GM03348 (cell line): Measurements from ENCODE around the gene SCUBE1.

Source experiments
- DNase-seq: peaks from one replicate; pipeline ENCODE4 v3.0.0; 2012; ENCODE audit warnings: low spot score

SCUBE1 gene

DNA sequence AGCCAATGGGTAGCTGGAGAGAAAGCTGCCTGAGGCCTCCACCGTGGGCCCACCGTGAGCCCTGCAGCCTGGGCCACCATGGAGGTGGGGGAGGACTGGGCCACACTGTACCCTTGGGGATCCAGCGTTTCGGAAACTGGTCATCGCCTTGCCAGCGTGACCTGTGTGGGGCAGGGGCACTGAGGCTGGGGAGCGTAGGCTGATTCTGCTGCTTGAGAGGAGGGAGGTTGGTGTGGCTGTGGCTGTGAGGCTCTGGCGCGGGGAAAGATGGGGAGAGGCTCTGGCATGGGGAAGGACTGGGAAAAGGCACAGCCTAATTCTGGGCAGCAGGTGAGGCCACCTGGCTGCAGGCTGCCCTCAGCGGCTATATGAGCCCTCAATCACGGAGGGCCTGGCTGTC, 143.6 kb downstream of the SCUBE1 start:
- DNase-seq, result no peak

DNA sequence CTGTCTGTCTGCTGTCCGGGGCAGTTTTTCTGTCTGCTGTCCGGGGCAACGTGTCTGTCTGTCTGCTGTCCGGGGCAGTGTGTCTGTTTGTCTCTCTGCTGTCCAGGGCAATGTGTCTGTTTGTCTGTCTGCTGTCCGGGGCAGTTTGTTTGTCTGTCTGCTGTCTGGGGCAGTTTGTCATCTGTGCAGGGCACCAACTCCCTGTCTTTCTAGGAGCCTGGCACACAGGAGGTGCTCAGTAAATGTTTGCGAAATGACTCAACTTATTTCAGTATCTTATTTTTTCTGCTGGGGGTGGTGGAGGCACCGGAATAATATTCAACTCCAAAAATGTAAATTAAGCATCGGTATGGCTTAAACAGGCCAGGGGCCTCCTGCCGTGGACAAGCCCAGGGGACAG, 144.2 kb downstream of the SCUBE1 start:
- no peak for DNase-seq

DNA sequence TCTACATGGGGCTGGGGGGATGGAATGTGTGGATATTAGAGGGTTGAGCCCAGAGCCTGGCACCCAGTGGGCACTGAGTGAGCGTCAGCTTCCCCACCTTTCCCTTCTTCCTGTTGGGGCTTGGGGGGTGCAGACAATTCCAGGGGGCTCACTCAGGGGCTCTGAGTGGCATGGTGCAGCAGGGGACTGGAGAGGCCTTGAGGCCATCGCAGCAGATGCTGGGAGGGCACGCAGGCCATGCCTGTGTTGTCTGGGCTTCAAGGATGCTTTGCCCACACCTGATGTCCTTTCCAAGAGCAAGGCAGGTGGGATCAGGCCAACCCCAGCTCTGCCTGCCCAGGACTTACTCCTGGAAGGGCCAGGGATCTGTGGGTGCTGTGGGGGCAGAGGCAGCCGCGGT, 145.0 kb downstream of the SCUBE1 start:
- no peak for DNase-seq

DNA sequence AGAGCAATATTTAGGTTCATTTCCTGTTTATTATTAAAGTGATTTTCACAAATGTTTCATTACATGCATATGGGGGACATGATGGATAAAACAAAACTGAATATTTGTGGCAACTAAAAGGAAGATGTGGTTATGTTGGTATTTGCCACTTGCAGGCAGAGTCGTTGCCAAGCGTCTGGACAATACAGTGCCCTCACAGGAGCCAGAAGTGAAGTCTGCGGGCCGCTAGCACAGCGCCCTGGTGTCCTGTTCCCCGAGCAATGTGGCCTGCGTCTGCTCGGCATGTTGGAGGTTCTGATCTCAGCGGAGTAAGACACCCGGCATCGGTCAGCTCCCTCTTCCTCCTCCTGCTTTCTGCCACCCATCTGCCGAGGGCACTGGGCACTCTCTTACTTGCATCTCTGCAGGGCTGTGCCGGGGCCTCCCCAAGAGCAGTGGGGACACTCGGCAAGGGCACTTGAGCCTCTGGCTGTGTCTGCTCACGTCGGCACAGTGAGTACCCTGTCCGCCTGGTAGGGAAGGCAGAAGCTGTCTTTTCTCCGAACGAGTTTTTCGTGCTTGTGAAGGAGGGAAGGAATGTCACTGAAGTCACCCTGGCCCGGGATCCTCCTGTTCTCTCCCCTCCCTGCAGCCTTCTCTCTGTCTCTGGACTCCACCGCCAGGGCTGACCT, 145.8 kb downstream of the SCUBE1 start:
- peak; percentile 28 for DNase-seq

DNA sequence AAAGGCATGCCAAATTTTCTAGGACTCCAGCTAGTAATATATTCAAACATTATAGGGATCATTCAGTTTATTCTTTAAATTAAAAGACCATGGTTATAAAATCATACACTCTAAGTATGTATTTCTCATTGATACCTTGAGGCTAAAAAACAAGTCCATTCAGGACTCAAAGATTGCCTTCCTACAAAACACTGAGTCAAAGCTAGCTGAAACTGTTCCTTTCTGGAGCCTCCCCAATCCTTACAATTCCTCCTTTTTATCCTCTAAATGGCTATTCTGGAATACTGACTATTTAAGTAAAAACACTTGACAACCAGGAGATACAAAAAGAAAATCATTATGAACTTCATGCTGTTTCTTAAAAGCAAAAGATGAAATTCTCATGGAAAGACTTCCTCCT, 151.3 kb downstream of the SCUBE1 start:
- no peak for DNase-seq

DNA sequence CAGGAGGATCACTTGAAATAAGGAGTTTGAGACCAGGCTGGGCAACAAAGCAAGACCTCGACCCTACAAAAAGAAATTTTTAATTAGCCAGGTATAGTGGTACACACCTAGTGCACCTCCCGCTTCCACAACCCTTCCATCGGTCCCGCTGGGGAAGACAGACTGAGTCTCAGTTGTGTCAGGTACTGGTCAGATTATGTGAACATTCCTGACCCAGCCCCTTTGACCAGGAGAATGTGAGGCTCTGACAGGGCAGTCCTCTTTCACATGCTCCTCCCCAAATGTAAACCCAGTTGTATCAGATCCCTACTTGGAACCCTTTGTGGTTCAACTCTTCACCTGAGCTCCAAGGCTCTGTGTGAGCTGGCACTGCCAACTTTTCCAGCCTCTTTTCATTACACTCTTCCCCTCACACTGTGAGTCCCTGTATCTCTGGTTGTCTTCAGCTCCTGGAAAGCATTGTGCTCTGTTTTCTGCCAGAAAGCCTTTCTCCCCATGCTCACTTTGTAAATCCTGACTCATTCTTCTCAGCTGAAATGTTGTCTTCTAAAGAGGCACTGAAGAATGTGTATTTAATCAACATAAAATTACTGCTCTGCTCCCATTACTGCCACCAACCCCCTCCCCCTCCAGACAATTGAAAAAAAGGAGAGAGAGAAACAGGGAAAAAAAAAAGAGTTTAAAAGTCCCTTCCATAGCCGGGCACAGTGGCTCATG, 154.2 kb downstream of the SCUBE1 start:
- no peak for DNase-seq

DNA sequence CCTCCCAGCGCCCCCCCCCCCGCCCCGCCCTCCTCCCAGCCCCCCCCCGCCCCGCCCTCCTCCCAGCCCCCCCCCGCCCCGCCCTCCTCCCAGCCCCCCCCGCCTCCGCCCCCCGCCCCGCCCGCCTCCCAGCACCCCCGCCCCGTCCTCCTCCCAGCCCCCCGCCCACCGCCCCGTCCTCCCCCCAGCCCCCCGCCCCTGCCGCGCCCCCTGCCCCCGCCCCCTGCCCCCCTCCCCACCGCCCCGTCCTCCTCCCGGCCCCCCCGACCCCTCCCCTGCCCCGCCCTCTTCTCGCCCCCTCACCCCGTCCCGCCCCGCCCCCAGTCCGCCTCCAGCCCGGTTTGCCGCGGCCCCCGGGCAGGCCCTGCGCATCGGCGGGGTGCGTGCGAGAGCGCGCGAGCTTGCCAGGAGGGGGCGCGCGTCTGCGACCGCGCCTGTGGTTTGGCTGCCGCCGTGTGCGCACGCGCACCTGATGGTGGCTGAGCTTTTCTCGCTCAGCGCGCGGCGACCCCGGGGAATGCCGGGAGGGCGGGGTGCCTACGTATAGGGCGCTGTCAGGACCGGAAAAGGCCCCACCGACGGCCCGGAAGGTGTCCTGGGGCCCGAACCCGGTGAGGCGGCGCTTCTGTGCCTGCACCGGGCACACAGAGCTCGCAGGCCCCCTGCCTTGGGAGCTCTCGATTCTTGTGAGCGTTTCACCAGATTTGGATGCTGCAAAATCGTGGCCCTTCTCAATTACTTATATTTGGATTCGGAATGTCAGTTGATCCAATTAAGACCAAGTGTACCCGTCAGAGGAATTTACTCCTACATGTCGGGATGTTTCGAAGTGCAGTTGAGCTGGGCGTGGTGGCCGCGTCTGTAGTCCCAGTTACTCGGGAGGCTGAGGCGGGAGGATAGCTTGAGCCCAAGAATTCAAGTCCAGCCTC, 155.7 kb downstream of the SCUBE1 start:
- DNase-seq, result peak; percentile 97

DNA sequence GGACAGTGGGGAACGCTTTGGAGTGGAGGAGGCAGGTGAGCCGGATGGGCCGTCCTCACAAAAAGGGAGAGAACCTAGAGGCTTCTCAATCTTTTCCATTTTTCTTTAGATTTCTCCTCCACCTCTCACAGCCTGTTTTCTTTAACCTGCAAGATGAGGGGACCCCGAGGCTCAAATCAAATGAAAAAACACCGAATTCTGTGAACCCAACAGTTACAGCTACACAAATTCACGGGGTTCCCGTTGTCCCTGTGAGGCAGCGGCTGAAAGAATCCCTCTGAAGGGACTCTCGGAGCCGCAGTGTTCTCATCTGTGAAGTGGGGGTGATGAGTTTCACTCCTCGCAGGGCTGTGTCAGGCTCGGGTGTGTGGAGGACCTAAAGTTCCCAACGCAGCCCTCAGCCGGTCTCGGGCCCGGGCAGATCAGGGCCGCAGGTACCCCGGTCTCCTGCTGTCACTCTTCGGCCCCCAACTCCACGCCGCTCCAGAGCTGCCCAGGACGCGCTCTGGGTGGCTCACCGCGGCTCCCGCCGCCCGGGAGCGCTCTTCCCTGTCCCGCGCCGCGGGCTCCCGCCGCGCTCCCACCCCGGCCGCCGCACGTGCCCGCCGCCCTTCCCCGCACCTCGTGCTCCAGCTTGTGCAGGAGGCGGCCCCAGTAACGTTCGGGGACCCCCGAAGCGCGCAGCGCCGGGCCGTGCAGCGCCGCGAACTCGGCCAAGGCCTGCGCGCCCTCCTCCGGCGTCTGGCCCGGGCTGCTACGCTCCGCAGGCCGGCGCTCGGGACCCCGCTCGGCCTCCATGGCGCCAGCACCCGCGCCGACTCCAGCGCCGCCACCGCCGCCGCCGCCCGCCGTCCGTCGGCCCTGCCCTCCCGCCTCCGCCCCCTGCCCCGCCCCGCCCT, 156.7 kb downstream of the SCUBE1 start, which contains the start of gene TTLL12:
TTLL12 (minus strand) TSS at position 863 of the 899 bp plus-strand sequence; CDS start at position 798, 65 bp downstream.
- peak; percentile 93 for DNase-seq

DNA sequence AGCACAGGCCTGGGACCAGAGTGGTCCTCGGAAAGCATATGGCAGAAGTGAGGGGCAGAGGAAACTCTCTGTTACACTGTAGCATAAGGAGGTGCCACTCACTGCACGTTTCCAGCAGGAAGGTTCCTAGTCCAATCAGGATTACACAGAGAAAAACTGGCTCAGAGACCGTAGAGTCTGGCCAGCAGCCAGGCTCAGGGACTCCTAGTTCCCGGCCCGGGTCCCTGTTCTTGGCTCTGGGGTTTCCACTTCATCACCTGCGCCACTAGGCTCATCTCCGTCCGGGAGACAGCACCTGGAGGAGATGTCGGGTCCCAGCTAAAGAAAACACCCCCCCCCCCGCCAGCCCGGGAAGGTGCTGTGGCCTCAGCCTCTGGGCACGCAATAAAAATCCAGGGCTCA, 157.3 kb downstream of the SCUBE1 start:
- peak; percentile 34 for DNase-seq

DNA sequence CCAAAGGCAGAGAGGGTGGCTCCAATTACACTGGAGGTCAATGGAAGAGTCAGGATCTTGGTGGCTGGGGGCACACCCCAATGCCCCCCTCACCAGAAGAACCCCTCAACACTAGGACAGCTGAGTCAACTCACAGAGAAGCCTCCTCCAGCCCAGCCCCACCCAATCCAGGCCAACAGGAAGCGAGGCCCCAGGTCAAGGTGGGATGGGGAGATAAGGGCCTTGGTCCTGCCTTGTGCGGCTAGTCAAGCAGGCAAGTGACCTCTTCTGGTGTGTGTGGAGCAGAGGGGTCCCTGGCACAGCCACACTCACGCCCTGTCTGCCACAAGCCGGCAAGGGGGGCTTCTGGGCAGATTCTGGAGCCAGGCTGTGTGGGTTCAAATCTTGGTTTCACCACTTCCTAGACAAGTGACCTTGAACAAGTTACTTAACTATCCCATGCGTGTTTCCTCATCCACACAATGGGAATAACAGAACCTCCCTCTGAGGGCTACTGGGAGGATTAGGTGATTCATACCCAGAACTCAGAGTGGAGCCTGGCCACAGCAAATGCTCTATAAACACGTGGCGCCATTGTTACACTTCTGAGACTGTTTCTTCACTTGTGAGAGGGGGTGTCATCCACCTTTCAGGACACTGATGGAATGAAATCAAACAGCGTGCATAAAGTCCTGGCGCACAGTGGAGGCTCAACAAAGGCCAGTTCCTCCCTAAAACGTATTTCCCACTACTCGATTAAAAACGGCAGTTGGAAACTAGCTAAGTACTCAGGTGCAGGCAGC, 159.5 kb downstream of the SCUBE1 start:
- no peak for DNase-seq

DNA sequence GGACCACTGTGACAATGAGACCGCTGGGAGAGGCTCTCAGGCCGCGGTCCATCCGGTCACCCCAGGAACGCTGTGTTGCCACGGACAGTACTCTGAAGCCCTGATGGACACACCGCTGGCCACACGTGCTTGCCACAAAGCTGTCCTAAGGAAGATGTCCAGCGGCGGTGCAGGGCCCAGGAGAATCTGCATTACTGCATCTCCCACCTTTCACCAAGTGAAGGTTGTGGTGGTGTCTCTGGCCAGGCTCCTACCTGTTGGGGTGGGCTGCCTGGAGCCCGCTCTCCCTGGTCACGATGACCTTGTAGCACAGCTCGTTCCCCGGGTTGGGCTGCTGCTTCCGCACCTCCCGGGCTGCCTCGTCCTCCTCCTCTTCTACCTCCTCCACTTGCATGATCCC, 160.4 kb downstream of the SCUBE1 start:
- DNase-seq, result no peak

DNA sequence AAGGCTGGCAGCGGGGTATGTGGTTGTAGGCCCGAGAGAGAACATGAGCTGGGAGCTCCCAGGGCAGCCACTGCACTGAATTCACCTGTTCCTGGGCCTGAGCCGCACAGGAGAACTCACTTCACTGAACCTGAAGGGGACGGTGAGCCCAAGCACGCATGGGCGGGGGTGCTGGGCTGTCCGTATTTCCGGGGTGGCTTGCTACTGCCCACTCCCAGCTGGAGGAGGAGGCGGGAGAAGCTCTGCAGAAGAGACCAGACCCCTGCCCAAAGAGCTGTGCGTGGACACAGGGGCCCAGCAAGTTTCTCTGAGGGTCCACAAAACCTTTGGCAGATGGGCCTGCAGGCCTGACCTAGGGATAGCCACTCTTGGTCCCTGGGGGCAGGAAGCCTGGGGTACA, 161.1 kb downstream of the SCUBE1 start:
- no peak for DNase-seq

DNA sequence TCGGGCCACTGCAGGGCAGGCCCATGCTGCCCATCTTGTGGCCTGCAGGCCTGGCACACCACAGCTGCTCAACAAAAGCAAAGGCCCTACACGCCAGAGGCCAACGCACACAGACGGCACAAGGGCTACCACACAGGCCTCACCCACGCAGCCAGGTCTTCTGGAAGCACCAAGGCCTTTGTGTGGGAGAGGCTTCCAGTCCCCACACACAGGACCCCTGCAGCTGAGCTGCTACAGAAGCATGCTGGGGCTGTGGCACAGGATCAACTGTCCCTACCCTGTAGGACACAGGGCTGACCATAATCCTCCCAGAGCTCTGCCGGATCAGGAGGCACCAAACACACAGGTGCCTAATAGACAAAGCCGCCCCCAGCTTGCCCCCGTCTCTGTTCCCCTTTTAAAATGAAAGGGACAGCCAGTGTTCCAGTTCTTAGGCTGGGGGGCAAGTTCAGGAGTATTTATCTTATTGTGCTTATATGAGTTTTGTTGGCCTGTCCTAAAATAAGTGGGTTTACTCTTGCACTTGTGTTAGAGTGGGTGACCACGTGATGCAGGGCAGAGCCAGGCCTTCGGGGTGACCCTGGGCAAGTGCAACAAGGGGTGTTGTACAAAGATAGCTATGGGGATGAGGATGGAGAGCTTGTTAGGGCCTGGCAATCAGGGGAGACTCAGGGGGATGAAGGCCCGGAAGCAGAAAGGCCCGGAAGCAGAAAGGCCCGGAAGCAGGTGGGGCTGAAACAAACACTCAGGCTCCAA, 161.7 kb downstream of the SCUBE1 start:
- no peak for DNase-seq

DNA sequence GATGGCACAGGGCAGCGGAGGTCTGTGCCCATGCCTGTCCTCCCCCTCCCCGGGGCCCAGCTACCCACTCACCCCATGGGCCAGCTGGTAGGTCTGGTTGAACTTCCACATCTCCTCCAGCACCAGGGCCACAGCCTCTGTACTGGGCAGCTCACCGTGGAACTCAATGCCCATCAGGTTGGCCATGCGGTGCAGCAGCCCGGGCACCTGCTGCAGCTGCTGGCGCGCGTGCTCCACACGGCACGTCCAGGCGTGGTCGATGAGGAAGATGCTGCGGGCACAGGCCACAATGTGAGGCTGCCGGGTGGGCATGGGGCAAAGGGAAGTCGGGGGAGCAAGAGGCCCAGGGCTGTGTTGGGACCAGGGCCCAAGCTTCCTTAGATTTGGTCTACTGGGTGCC, 162.5 kb downstream of the SCUBE1 start:
- DNase-seq, result no peak

DNA sequence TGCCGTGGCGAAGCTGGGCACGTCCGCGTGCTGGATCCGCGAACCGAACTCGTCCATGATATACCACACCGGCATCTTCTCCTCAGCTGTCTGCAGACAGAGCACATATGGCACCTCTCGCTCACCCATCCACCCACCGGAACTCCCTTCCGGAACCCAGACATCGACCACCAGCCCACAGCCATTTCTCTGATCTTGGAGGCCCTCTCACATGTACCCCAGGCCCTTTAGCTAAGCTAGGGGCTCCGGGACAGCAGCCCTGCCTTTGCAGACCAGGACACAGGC, 163.3 kb downstream of the SCUBE1 start:
- DNase-seq, result no peak

DNA sequence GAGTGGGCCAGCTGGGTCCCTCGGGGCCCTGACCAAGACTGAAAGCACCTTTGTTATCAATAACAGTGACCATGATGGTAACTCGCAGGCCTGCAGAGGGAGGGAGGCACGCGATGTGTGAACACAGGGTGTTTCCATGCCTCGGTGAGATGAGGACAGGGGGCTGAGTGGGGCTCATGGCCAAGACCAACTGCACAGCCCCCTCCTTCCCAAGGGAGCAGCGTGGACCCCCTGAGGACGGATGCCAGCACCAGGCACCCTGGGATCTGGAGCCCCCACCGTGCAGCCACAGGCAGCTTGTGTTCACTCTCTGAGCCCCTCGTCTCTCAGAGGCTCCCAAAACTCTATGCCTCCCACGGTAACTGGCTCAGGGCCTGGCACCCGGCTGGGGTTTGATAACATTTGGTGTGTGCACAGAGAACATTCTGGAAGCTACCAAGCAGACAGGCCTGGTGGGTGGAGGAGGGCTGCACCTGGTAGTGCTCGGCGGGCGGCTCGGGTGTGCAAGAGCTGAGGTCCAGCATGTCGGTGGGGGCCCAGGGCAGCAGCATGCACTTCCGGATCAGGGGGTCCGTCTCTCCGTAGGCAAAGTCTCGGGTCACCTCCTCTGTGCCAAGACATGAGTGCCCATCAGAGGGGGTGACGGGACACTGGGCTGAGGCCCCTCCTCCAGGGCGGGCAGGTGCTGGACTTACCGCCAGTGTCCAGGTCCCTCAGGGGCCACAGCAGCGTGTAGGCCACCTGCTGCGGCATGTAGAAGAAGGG, 163.8 kb downstream of the SCUBE1 start:
- DNase-seq, result no peak

DNA sequence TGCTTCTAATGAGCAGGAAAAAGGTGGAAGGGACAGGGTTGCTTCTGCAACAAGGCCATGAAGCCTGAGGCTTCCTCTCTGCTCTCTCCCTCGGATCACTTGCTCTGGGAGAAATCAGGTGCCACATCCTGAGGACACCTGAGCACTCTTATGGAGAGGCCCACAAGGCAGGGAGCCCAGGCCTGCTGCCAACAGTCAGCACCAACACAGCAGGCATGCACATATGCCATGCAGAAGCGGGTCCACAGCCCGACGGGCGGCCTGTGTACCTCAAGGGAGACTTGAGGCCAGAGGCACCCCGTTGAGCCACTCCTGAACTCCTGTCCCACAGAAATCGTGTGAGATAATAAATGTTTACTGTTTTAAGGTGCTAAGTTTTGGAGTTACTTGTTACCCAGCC, 165.7 kb downstream of the SCUBE1 start:
- no peak for DNase-seq

DNA sequence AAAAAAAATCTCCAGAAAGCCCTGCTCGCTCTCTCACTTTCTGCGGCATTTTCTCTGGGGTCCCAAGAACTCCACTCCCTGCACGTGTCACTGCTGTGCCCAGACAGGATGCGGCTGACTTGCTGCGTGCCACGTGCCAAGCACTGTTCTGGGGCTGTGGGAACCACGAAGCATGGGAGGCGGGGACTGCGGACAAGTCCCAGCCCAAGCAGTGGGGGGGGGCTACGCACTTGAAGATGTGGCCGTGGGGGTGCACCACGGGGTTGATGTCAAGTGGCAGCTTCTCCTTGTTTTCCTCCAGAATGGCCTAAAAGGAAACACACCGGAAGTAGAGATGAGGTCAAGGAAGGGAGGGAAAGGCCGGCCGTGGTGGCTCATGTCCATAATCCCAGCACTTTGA, 167.1 kb downstream of the SCUBE1 start:
- DNase-seq, result no peak

DNA sequence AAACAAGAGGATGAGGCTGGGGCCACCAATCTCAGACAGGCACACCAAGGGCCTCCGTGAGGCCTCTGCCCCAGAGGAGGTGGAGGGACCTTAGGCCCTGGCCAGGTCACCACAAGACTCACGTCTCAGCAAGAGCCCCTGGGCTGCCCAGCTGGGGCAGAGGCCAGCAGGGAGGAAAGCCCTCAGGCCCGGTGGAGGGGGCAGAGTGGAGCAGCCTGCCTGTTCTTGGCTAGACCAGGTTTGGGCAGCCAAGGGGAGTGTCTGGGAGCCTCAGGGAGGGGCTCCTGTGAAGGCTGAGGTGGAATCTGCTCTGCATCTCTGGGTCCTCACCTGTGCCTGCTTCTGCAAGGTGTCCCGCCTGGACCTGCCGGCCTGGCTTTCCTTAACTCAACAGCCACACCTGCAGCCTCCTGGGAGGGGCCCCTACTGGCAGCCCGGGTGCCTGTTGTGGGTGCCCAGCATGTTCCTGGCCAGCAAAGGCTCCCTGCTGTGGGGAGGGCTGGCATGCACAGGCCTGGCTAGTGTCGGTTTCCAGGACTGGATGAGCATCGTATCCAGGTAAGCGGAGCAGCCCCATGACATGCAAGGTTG, 168.1 kb downstream of the SCUBE1 start:
- no peak for DNase-seq
